ENCODE results near the gene ACSS1.
"Not testable (repeated sequence)": the region's sequence is repeated elsewhere in the genome, so short reads cannot be mapped to it uniquely, and the experiment has no call there.

ACSS1 gene

DNA sequence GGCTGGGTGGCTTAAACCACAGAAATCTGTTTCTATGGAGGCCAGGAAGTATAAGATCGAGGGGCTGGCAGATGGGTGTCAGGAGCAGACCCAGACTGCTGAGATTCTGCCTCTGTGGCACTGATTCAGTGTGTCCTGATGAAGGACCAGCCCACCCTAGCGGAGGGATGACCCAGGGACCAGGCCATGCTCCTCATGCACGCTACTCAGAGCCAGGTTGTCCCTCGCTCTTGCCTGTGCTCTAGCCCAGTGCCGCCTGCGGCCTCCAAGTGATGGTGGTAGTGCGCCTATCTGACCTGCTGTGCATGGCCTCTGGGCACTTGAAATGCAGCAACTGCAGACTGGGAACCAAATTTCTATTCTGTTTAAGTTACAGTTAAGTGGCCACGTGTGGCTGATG lies 52.3 kb downstream of the ACSS1 start:
- no peaks in the 10 kb centered on the region for H3K36me3 ChIP-seq (ENCODE audit: control insufficient read depth in 1 of 2, insufficient read depth in 2 of 2, low read length in 2 of 2)
- no peak overlapping the region for H3K4me2 ChIP-seq (ENCODE audit: low read length)
- H3K27me3 ChIP-seq (ENCODE audit: insufficient read depth, low read length) = no peaks in the 10 kb centered on the region
- no peak overlapping the region for H3K9ac ChIP-seq (ENCODE audit: low read length)
- no peak overlapping the region for H2BK5ac ChIP-seq (ENCODE audit: low read depth, low read length, poor library complexity)
- H4K91ac ChIP-seq (ENCODE audit: low read depth, low read length) = no peak overlapping the region
- no peaks in the 10 kb centered on the region for H3K4me1 ChIP-seq (ENCODE audit: control insufficient read depth in 1 of 2, insufficient read depth in 2 of 2, low read length in 2 of 2)
- no peak overlapping the region for H2AFZ ChIP-seq (ENCODE audit: insufficient read depth, low read length, poor library complexity)
- no peak overlapping the region for H2BK120ac ChIP-seq (ENCODE audit: insufficient read depth, low read length, poor library complexity)
- H3K18ac ChIP-seq (ENCODE audit: low read length) = no peak overlapping the region
- no peak overlapping the region for H3K4ac ChIP-seq (ENCODE audit: low read depth, low read length)
- H2BK12ac ChIP-seq (ENCODE audit: low read length) = no peak overlapping the region
- H3K23ac ChIP-seq (ENCODE audit: low read length) = no peak overlapping the region
- H2AK5ac ChIP-seq (ENCODE audit: low read length) = no peak overlapping the region
- no peak overlapping the region for H3K27ac ChIP-seq (ENCODE audit: low read depth, low read length)
- no peaks in the 10 kb centered on the region for H3K79me2 ChIP-seq (ENCODE audit: control insufficient read depth, insufficient read depth, low read length, poor library complexity)
- no peak overlapping the region for H4K8ac ChIP-seq (ENCODE audit: low read depth, low read length)
- H3K4me3 ChIP-seq (ENCODE audit: low read depth, low read length) = no peak overlapping the region
- DNase-seq = no peak
- WGBS (ENCODE audit: extremely low coverage, insufficient coverage, insufficient read length) = no CpG with 5 or more reads among the region's 8 CpGs
- H3K9me3 ChIP-seq (ENCODE audit: insufficient read depth, low read depth, low read length) = no peaks in the 10 kb centered on the region
- H3K14ac ChIP-seq (ENCODE audit: low read length) = no peak overlapping the region
- H4K12ac ChIP-seq (ENCODE audit: low read depth, low read length) = no peak overlapping the region
- H3K79me1 ChIP-seq (ENCODE audit: low read length) = no peaks in the 10 kb centered on the region

DNA sequence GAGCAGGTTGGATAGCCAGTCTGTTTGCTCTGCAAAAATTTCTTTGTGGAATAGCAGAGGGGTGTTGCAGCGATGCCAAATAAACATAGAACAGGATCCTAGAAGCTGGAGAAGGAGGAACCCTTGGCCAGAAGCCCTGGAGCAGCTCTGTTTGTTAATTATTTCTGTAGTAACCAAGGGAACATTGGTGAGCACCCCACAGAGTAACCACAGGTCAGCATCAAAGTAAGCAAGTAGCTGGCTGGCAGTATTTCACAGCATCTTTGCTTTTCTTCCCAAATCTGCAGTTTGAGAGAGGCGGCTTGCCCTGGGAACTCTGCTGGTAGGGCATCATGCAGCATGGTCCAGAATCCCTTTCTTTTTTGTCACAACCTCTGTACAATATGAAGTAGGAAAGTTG lies 52.7 kb downstream of the ACSS1 start:
- no peak overlapping the region for H2AK5ac ChIP-seq (ENCODE audit: low read length)
- no peak overlapping the region for H3K23ac ChIP-seq (ENCODE audit: low read length)
- no peaks in the 10 kb centered on the region for H3K79me1 ChIP-seq (ENCODE audit: low read length)
- H2AFZ ChIP-seq (ENCODE audit: insufficient read depth, low read length, poor library complexity) = no peak overlapping the region
- no peaks in the 10 kb centered on the region for H3K27me3 ChIP-seq (ENCODE audit: insufficient read depth, low read length)
- H3K14ac ChIP-seq (ENCODE audit: low read length) = no peak overlapping the region
- no peak overlapping the region for H2BK12ac ChIP-seq (ENCODE audit: low read length)
- H2BK120ac ChIP-seq (ENCODE audit: insufficient read depth, low read length, poor library complexity) = no peak overlapping the region
- no peak overlapping the region for H3K18ac ChIP-seq (ENCODE audit: low read length)
- H3K9me3 ChIP-seq (ENCODE audit: insufficient read depth, low read depth, low read length) = no peaks in the 10 kb centered on the region
- no peak overlapping the region for H4K12ac ChIP-seq (ENCODE audit: low read depth, low read length)
- no CpG with 5 or more reads among the region's 2 CpGs for WGBS (ENCODE audit: extremely low coverage, insufficient coverage, insufficient read length)
- H2BK5ac ChIP-seq (ENCODE audit: low read depth, low read length, poor library complexity) = no peak overlapping the region
- no peaks in the 10 kb centered on the region for H3K36me3 ChIP-seq (ENCODE audit: control insufficient read depth in 1 of 2, insufficient read depth in 2 of 2, low read length in 2 of 2)
- no peak overlapping the region for H3K4me3 ChIP-seq (ENCODE audit: low read depth, low read length)
- no peaks in the 10 kb centered on the region for H3K79me2 ChIP-seq (ENCODE audit: control insufficient read depth, insufficient read depth, low read length, poor library complexity)
- H3K4me1 ChIP-seq (ENCODE audit: control insufficient read depth in 1 of 2, insufficient read depth in 2 of 2, low read length in 2 of 2) = no peaks in the 10 kb centered on the region
- no peak overlapping the region for H4K91ac ChIP-seq (ENCODE audit: low read depth, low read length)
- H3K4ac ChIP-seq (ENCODE audit: low read depth, low read length) = no peak overlapping the region
- H3K9ac ChIP-seq (ENCODE audit: low read length) = no peak overlapping the region
- H4K8ac ChIP-seq (ENCODE audit: low read depth, low read length) = no peak overlapping the region
- H3K27ac ChIP-seq (ENCODE audit: low read depth, low read length) = no peak overlapping the region
- no peak overlapping the region for H3K4me2 ChIP-seq (ENCODE audit: low read length)
- DNase-seq = no peak

DNA sequence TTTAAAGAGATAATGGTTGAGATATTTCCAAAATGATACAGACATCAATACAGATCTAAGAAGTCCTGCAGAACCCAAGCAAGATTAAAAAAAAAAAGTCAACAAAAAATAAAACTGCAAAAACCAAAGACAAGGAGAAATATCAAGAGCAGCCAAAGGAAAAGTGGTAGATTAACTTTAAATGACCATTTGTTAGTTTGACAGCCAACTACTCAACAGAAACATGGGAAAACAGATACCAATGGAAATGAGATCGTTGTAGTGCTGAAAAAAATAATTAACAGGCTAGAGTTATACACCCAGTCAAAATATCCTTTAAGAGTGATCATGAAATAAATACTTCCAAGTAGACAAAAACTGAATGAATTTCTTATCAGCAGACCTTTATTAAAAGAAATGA lies 54.9 kb downstream of the ACSS1 start:
- Histone ChIP-seq H3K18ac (ENCODE audit: low read length) (no peak overlapping the region), H3K4me3 (ENCODE audit: low read depth, low read length) (no peak overlapping the region), H2AK5ac (ENCODE audit: low read length) (no peak overlapping the region), H3K79me1 (ENCODE audit: low read length) (no peaks in the 10 kb centered on the region), H3K4me2 (ENCODE audit: low read length) (no peak overlapping the region), H3K9me3 (ENCODE audit: insufficient read depth, low read depth, low read length) (no peaks in the 10 kb centered on the region), H2BK12ac (ENCODE audit: low read length) (no peak overlapping the region), H3K23ac (ENCODE audit: low read length) (no peak overlapping the region), H4K91ac (ENCODE audit: low read depth, low read length) (no peak overlapping the region), H2AFZ (ENCODE audit: insufficient read depth, low read length, poor library complexity) (no peak overlapping the region), H4K8ac (ENCODE audit: low read depth, low read length) (no peak overlapping the region), H3K4ac (ENCODE audit: low read depth, low read length) (no peak overlapping the region), H4K12ac (ENCODE audit: low read depth, low read length) (no peak overlapping the region), H3K4me1 (ENCODE audit: control insufficient read depth in 1 of 2, insufficient read depth in 2 of 2, low read length in 2 of 2) (no peaks in the 10 kb centered on the region), H2BK120ac (ENCODE audit: insufficient read depth, low read length, poor library complexity) (no peak overlapping the region), H3K36me3 (ENCODE audit: control insufficient read depth in 1 of 2, insufficient read depth in 2 of 2, low read length in 2 of 2) (no peaks in the 10 kb centered on the region), H3K79me2 (ENCODE audit: control insufficient read depth, insufficient read depth, low read length, poor library complexity) (no peaks in the 10 kb centered on the region), H3K9ac (ENCODE audit: low read length) (no peak overlapping the region), H3K27me3 (ENCODE audit: insufficient read depth, low read length) (no peaks in the 10 kb centered on the region), H3K27ac (ENCODE audit: low read depth, low read length) (no peak overlapping the region), H2BK5ac (ENCODE audit: low read depth, low read length, poor library complexity) (no peak overlapping the region), H3K14ac (ENCODE audit: low read length) (no peak overlapping the region)
- no peak for DNase-seq
- WGBS (ENCODE audit: extremely low coverage, insufficient coverage, insufficient read length) = no CpG with 5 or more reads among the region's 1 CpG

DNA sequence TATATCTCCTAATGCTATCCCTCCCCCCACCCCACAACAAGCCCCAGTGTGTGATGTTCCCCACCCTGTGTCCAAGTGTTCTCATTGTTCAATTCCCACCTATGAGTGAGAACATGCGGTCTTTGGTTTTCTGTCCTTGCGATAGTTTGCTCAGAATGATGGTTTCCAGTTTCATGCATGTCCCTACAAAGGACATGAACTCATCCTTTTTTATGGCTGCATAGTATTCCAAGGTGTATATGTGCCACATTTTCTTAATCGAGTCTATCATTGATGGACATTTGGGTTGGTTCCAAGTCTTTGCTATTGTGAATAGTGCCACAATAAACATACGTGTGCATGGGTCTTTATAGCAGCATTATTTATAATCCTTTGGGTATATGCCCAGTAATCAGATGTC lies 56.6 kb downstream of the ACSS1 start:
- WGBS (ENCODE audit: extremely low coverage, insufficient coverage, insufficient read length) = no CpG with 5 or more reads among the region's 4 CpGs
- not testable (repeated sequence) for H2BK5ac ChIP-seq (ENCODE audit: low read depth, low read length, poor library complexity); H4K8ac ChIP-seq (ENCODE audit: low read depth, low read length); H4K12ac ChIP-seq (ENCODE audit: low read depth, low read length); H3K36me3 ChIP-seq (ENCODE audit: control insufficient read depth in 1 of 2, insufficient read depth in 2 of 2, low read length in 2 of 2); H2BK120ac ChIP-seq (ENCODE audit: insufficient read depth, low read length, poor library complexity); H2BK12ac ChIP-seq (ENCODE audit: low read length); H3K9ac ChIP-seq (ENCODE audit: low read length); H2AK5ac ChIP-seq (ENCODE audit: low read length); H3K18ac ChIP-seq (ENCODE audit: low read length); H3K4me1 ChIP-seq (ENCODE audit: control insufficient read depth in 1 of 2, insufficient read depth in 2 of 2, low read length in 2 of 2); H2AFZ ChIP-seq (ENCODE audit: insufficient read depth, low read length, poor library complexity); H3K79me1 ChIP-seq (ENCODE audit: low read length); H3K14ac ChIP-seq (ENCODE audit: low read length); DNase-seq; H3K4me3 ChIP-seq (ENCODE audit: low read depth, low read length); H3K9me3 ChIP-seq (ENCODE audit: insufficient read depth, low read depth, low read length); H3K23ac ChIP-seq (ENCODE audit: low read length); H3K4me2 ChIP-seq (ENCODE audit: low read length); H3K4ac ChIP-seq (ENCODE audit: low read depth, low read length); H4K91ac ChIP-seq (ENCODE audit: low read depth, low read length); H3K27me3 ChIP-seq (ENCODE audit: insufficient read depth, low read length); H3K79me2 ChIP-seq (ENCODE audit: control insufficient read depth, insufficient read depth, low read length, poor library complexity); H3K27ac ChIP-seq (ENCODE audit: low read depth, low read length)
